Large intestine (tissue), 3 donors: Measurements from ENCODE around the gene COA8. TPM values are rescaled to one million over a fixed set of nuclear protein-coding genes. Genes with fewer than 3 reads are reported as not detected.

Experiments used
- DNase-seq, 2 donors: peaks; one replicate each; pipeline versions ENCODE4 v3.0.0 to v3.0.0-alpha.2; 2013
- H3K27ac ChIP-seq: one replicate; pipeline ENCODE4 v1.5.1; 2013; ENCODE audit warnings: low read length
- H3K27me3 ChIP-seq: 2 replicates; pipeline ENCODE4 v1.6.1; 2013; ENCODE audit warnings: low read length; ENCODE audit not compliant: control insufficient read depth, insufficient read depth
- H3K36me3 ChIP-seq: 2 replicates; pipeline ENCODE4 v1.6.1; 2013; ENCODE audit warnings: low read length; ENCODE audit not compliant: control insufficient read depth, insufficient read depth
- H3K4me1 ChIP-seq: one replicate; pipeline ENCODE4 v1.6.1; 2013; ENCODE audit warnings: low read length; ENCODE audit not compliant: control insufficient read depth, insufficient read depth
- H3K4me3 ChIP-seq: one replicate; pipeline ENCODE4 v1.5.1; 2013; ENCODE audit warnings: low read length
- H3K9me3 ChIP-seq: one replicate; pipeline ENCODE4 v1.6.1; 2013; ENCODE audit warnings: mild to moderate bottlenecking, low read depth, low read length, moderate library complexity; ENCODE audit not compliant: control insufficient read depth
- WGBS: methylation state at CpG from one replicate; pipeline ENCODE4 v1.1.5; 2013; ENCODE audit warnings: low lambda C conversion rate; ENCODE audit not compliant: insufficient coverage; 5-methylcytosine and 5-hydroxymethylcytosine counted together
- polyA plus RNA-seq: library from polyadenylated mRNA; unstranded; fragments of 120-200 nt; gene quantifications from one replicate; pipeline ENCODE4 v1.2.1, GENCODE V29; 2013

The COA8 gene
- polyA plus RNA-seq, 1 donor, result 45.6 TPM

DNA sequence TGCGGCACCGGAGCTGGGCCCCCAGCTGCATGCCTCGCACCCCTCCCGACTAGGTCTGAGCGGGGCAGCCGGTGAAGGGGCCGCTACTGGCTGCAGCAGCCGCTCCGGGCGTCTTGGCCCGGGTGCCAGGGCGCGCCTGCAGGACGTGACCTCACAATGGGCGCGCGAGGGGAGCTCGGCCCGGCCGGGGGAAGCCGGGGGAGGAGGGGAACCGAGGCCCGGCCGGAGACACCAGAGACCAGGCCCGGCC, 656 bp upstream of the COA8 start:
- Histone ChIP-seq H3K27ac (peak overlapping the region; percentile 86), H3K9me3 (no peaks in the 10 kb centered on the region), H3K4me3 (peak overlapping the region; percentile 92), H3K27me3 (no peaks in the 10 kb centered on the region), H3K4me1 (peaks cover 17% of the 10 kb centered on the region), H3K36me3 (peaks cover 33% of the 10 kb centered on the region)
- no CpG with 5 or more reads among the region's 25 CpGs for WGBS
- DNase-seq, result no peak

GRCh38 chr14:103563226-103563620, 463 bp downstream of the COA8 start:
- peaks cover 17% of the 10 kb centered on the region for H3K4me1 ChIP-seq
- no peaks in the 10 kb centered on the region for H3K27me3 ChIP-seq
- no peaks in the 10 kb centered on the region for H3K9me3 ChIP-seq
- H3K27ac ChIP-seq, result peak overlapping the region; percentile 86
- WGBS, result no CpG with 5 or more reads among the region's 22 CpGs
- DNase-seq, result no peak
- H3K4me3 ChIP-seq, result peak overlapping the region; percentile 82
- peaks cover 29% of the 10 kb centered on the region for H3K36me3 ChIP-seq

DNA sequence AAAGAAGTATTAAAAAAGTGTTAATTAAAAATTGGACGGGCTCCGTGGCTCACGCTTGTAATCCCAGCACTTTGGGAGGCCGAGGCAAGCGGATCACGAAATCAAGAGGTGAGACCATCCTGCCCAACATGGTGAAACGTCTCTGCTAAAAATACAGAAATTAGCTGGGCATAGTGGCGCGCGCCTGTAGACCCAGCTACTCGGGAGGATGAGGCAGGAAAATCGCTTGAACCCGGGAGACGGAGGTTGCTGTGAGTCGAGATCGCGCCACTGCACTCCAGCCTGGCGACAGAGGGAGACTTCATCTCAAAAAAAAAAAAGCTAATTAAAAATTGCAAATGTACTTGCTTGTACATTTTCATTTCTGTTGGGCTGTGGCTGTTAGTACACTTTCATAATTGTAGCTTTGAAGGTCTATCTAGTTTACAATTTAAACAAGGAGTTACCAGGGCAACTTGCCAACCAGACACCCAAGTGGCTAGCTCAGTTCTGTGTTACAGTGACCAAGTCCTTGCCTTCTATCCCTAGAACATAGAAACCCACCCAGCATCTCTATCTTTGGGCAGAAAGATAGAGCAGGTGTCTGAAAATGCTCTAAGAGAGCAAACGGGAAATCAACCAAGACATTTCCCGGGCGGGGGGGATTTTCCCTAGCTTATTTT, 1.2 kb downstream of the COA8 start:
- Histone ChIP-seq H3K4me3 (peak overlapping the region; percentile 82), H3K36me3 (peaks cover 23% of the 10 kb centered on the region), H3K9me3 (no peaks in the 10 kb centered on the region), H3K27me3 (no peaks in the 10 kb centered on the region), H3K27ac (no peak overlapping the region), H3K4me1 (peaks cover 17% of the 10 kb centered on the region)
- 90% methylated on average over 2 of the region's 21 CpGs for WGBS
- DNase-seq, result no peak

- Histone ChIP-seq H3K9me3 (no peaks in the 10 kb centered on the region), H3K27ac (no peak overlapping the region), H3K36me3 (peaks cover 20% of the 10 kb centered on the region), H3K4me1 (peaks cover 4% of the 10 kb centered on the region), H3K4me3 (no peak overlapping the region), H3K27me3 (no peaks in the 10 kb centered on the region)
- 75% methylated on average over 2 of the region's 8 CpGs for WGBS
- DNase-seq, result no peak
Observed at GRCh38 chr14:103568952-103569351, 6.2 kb downstream of the COA8 start.

DNA sequence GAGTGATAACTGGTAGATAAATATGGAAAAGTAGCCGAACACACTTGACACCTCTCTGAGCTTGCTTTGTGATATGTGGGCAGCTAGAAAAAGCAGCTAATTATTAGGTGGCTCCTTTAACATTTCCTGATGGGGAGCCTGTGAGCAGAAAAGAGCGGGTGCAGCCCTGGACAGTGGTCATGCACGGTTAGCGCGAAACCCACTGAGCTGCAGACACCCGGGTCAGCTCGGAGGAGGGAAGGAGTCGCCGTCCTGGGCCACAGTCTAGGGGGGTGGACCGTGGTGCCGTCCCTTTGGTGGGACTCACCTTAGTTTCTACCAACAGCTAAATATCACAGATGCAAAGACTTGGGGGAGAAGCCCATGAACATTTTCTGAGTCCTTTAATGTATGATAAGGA, 6.6 kb downstream of the COA8 start:
- DNase-seq, result no peak
- H3K36me3 ChIP-seq, result peaks cover 24% of the 10 kb centered on the region
- H3K27me3 ChIP-seq, result no peaks in the 10 kb centered on the region
- no peak overlapping the region for H3K27ac ChIP-seq
- 100% methylated on average over 1 of the region's 11 CpGs for WGBS
- no peaks in the 10 kb centered on the region for H3K9me3 ChIP-seq
- no peak overlapping the region for H3K4me3 ChIP-seq
- H3K4me1 ChIP-seq, result no peaks in the 10 kb centered on the region

DNA sequence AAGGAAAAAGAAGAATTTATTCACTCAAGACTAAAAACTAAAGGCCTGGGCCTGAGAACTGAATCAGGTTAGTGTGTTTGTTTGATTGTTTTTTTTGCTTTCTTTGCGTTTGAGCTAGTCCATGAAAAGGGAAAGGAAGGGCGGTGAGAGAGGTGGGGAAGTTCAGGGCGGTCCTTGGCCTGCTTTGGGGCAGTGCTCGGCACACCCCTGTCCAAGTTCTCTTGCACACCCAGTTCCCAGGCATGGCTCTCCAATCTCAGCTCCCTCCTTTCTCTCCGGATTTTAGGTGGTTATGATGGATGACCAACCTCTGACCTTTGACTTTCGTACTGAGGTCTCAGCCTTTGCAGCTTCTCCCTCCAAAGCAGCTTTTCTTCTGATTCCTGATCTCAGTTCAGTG, 11.3 kb downstream of the COA8 start:
- Histone ChIP-seq H3K9me3 (no peaks in the 10 kb centered on the region), H3K4me3 (no peak overlapping the region), H3K27ac (no peak overlapping the region), H3K27me3 (no peaks in the 10 kb centered on the region), H3K36me3 (peaks cover 50% of the 10 kb centered on the region), H3K4me1 (peaks cover 3% of the 10 kb centered on the region)
- no peak for DNase-seq
- no CpG with 5 or more reads among the region's 6 CpGs for WGBS

DNA sequence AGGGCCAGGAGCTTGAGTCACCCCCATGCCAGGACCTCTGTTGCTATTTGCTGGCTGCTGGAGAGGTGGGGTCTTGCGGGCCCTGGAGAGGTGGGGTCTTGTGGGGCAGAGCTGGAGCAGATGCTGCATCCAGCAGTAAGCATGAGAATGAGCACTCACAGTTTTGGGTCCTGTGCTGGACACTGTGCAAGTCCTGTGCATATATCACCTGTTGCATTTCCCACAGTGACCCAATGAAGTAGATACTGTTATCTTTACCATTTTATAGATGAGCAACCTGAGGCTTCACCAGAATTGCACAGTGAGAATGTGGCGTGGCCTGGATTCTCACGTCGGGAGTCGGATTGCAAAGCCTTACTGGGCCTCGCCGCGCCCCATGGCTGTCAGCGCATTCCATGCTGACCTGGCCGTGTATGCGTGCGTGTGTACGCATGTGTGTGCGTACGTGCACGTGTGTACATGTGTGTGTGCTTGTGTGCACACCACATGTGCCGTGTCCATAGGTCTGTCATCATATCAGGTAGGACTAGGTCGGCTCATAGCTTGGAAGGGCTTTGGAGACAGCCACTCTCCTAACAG, 12.0 kb downstream of the COA8 start:
- WGBS, result no CpG with 5 or more reads among the region's 18 CpGs
- no peaks in the 10 kb centered on the region for H3K27me3 ChIP-seq
- H3K9me3 ChIP-seq, result no peaks in the 10 kb centered on the region
- DNase-seq, result no peak
- H3K27ac ChIP-seq, result no peak overlapping the region
- no peak overlapping the region for H3K4me3 ChIP-seq
- H3K36me3 ChIP-seq, result peaks cover 51% of the 10 kb centered on the region
- peaks cover 3% of the 10 kb centered on the region for H3K4me1 ChIP-seq

DNA sequence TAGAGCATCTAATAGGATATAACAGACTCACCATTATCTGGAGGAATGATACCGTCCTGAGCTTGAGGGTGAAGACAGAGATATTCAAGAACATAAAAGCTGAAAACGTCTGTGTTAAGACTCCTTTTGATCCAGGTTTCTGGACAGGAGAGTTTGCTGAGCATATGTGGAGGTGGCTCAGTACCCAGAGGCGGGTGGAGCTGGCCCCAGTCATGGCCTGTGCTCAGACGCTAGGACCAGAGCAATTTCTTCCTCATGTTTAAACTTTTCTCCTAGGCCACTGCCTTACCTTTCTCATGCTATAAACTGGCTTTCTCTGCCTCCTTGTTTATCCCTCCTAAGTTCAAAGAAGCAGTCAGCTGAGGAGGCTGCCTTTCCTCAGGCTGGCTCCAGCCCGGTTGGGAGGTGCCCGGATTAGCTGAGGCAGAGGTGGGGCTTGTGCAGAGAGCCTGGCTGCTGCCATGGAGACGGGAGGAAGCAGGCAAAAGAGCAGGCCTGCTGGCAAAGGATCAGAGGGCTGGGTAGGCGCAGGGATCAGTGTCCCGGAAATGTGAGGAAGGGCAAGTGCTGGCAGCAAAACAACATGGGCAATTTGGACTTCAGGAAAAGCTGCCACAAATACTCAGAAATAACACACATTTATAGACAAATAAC, 13.7 kb downstream of the COA8 start:
- Histone ChIP-seq H3K4me3 (no peak overlapping the region), H3K27me3 (no peaks in the 10 kb centered on the region), H3K27ac (peak overlapping the region; percentile 56), H3K9me3 (no peaks in the 10 kb centered on the region), H3K4me1 (peaks cover 3% of the 10 kb centered on the region), H3K36me3 (peaks cover 54% of the 10 kb centered on the region)
- 60% methylated on average over 2 of the region's 9 CpGs for WGBS
- peak; percentile 72 for DNase-seq

- H3K36me3 ChIP-seq, result peaks cover 53% of the 10 kb centered on the region
- H3K27me3 ChIP-seq, result no peaks in the 10 kb centered on the region
- no peaks in the 10 kb centered on the region for H3K9me3 ChIP-seq
- no peak overlapping the region for H3K4me3 ChIP-seq
- H3K27ac ChIP-seq, result no peak overlapping the region
- no CpG with 5 or more reads among the region's 12 CpGs for WGBS
- H3K4me1 ChIP-seq, result peaks cover 3% of the 10 kb centered on the region
- DNase-seq, result no peak
Observed at GRCh38 chr14:103578401-103579075, 15.8 kb downstream of the COA8 start.

- Histone ChIP-seq H3K36me3 (peaks cover 40% of the 10 kb centered on the region), H3K4me3 (no peak overlapping the region), H3K4me1 (peaks cover 3% of the 10 kb centered on the region), H3K9me3 (no peaks in the 10 kb centered on the region), H3K27ac (no peak overlapping the region), H3K27me3 (no peaks in the 10 kb centered on the region)
- WGBS, result no CpG with 5 or more reads among the region's 11 CpGs
- no peak for DNase-seq
Observed at GRCh38 chr14:103581206-103581605, 18.4 kb downstream of the COA8 start.
